HL-60 (cell line): Measurements from ENCODE around the gene ACER1.
"Not testable (repeated sequence)": the region's sequence is repeated elsewhere in the genome, so short reads cannot be mapped to it uniquely, and the experiment has no call there.

ENCODE experiments used
- DNase-seq, 2 experiments: peaks; one replicate each; pipeline ENCODE4 v3.0.0-alpha.2; 2010 to 2020; ENCODE audit warnings: low read depth in 1 of 2, low spot score in 1 of 2
- H3K27ac ChIP-seq: fragments of 250-450 bp; sonication (Bioruptor Pico); replicated peaks from 2 replicates; pipeline ENCODE4 v1.5.1; 2020; ENCODE audit warnings: mild to moderate bottlenecking, moderate library complexity
- H3K27me3 ChIP-seq: fragments of 250-450 bp; sonication (Bioruptor Pico); 2 replicates; pipeline ENCODE4 v1.5.1; 2021; ENCODE audit warnings: mild to moderate bottlenecking, moderate library complexity; ENCODE audit not compliant: insufficient read depth, poor library complexity, severe bottlenecking
- H3K4me3 ChIP-seq: replicated peaks from 2 replicates; pipeline ENCODE4 v1.5.1; 2011; ENCODE audit warnings: mild to moderate bottlenecking, control low read depth, low read length; ENCODE audit not compliant: insufficient read depth
- CTCF ChIP-seq: IDR thresholded peaks from one replicate; pipeline ENCODE4 v1.5.1; 2011; ENCODE audit warnings: low read length, control low read depth, inconsistent platforms; ENCODE audit not compliant: insufficient read depth
- GABPA ChIP-seq: IDR thresholded peaks from 2 replicates; pipeline ENCODE4 v1.6.1; 2012; ENCODE audit warnings: low read depth
- POLR2AphosphoS5 ChIP-seq: IDR thresholded peaks from 2 replicates; pipeline ENCODE4 v1.6.1; 2012; ENCODE audit warnings: low read depth
- REST ChIP-seq: IDR thresholded peaks from 2 replicates; pipeline ENCODE4 v1.6.1; 2012; ENCODE audit warnings: low read depth; ENCODE audit not compliant: insufficient replicate concordance
- SPI1 ChIP-seq: IDR thresholded peaks from 2 replicates; pipeline ENCODE4 v1.6.1; 2012; ENCODE audit warnings: low read depth, mild to moderate bottlenecking, borderline replicate concordance

The ACER1 gene

GRCh38 chr19:6287269-6287885 lies 46.0 kb downstream of the ACER1 start:
- no peak for TF ChIP-seq POLR2AphosphoS5
- TF ChIP-seq SPI1 = no peak
- TF ChIP-seq CTCF = no peak
- TF ChIP-seq REST = no peak
- no peak for TF ChIP-seq GABPA
- no peak for DNase-seq
- H3K4me3 ChIP-seq = no peak overlapping the region
- H3K27me3 ChIP-seq = no peaks in the 10 kb centered on the region
- no peak overlapping the region for H3K27ac ChIP-seq

- TF ChIP-seq REST (no peak), SPI1 (no peak), GABPA (no peak), CTCF (no peak), POLR2AphosphoS5 (no peak)
- H3K27ac ChIP-seq = no peak overlapping the region
- DNase-seq = no peak
- H3K4me3 ChIP-seq = no peak overlapping the region
- H3K27me3 ChIP-seq = no peaks in the 10 kb centered on the region
Observed at GRCh38 chr19:6286676-6287075, 46.7 kb downstream of the ACER1 start.

- not testable (repeated sequence) for H3K4me3 ChIP-seq, DNase-seq, H3K27ac ChIP-seq, H3K27me3 ChIP-seq
Observed at GRCh38 chr19:6282393-6282792, 51.0 kb downstream of the ACER1 start.

- TF ChIP-seq GABPA (peak; percentile 87), CTCF (peak; percentile 18), SPI1 (no peak; the same call in 1 of the 2 replicates)
- H3K27ac ChIP-seq = peak within 1 kb of the TSS; percentile 82
Observed at GRCh38 chr19:6279931-6280591, 53.4 kb downstream of the ACER1 start, which contains the start of gene MLLT1. Gene MLLT1, minus strand, starts transcription at chr19:6279975. Its CDS starts 191 bp downstream, at chr19:6279784.

More at GRCh38 chr19:6279931-6280591, 53.4 kb downstream of the ACER1 start, which contains the start of gene MLLT1:
- Histone ChIP-seq H3K4me3 (peak within 1 kb of the TSS; percentile 93), H3K27me3 (no peaks in the 10 kb centered on the region)
- DNase-seq = peak; percentile 96 to 97
